Activated T-helper 9 cell treated with anti-CD3 and anti-CD28 coated beads, Interleukin-2, amount 50 U/mL, for 16 hours (primary cell): ENCODE measurements around the gene PTDSS2.
"Not testable (repeated sequence)": the region's sequence is repeated elsewhere in the genome, so short reads cannot be mapped to it uniquely, and the experiment has no call there.

Experiments
- DNase-seq: peaks from one replicate; pipeline ENCODE4 v3.0.0-alpha.2; 2020; ENCODE audit warnings: low read depth

Gene PTDSS2

GRCh38 chr11:431921-432320 lies 18.2 kb upstream of the PTDSS2 start:
- DNase-seq = no peak

DNA sequence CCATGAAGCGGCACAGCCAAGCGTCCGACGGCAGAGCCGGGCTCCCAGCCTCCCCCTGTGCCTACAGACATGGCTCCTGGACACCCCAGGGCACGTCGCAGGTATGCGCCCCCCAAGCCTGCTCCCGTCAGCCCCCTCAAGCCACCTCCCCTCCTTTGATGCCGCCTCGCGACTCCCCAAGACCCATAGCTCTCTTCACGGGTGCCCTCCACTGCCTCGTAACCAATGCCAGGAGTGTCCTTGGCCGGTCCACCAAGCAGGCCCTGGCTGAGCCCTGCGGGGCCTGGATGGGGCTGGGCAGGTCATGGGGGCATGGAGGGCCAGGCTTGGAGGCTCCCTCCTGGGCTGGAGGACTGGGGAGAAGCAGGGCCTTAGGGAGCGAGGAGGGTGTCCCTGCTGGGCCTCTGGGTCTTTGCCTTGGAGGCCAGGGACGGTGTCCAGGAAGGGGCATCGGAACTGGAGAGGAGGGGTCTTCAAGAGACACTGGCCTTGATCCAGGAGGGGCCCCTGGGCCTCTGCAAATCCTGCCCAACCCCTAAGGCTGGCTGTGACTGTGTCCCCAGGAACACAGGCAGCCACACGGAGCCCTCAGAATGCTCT lies 17.5 kb upstream of the PTDSS2 start:
- DNase-seq = no peak

GRCh38 chr11:433111-433510 lies 17.0 kb upstream of the PTDSS2 start:
- DNase-seq = no peak

DNA sequence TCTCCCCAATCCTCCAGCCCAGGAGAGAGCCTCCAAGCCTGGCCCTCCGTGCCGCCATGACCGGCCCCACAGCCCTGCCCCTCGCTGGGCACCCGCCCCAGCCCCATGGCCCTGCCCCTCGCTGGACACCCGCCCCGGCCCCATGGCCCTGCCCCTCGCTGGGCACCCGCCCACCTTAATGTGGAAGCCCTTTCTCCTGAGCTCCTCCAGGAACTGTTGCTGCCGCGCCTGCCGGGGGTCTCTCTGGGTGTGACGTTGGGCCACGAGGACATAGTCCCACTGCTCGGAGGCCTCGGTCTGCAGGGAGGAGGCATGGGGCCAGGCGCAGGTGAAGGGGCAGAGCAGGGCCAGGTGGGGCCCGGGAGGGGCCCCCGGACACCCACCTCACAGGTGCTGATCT lies 16.4 kb upstream of the PTDSS2 start:
- DNase-seq = no peak

DNA sequence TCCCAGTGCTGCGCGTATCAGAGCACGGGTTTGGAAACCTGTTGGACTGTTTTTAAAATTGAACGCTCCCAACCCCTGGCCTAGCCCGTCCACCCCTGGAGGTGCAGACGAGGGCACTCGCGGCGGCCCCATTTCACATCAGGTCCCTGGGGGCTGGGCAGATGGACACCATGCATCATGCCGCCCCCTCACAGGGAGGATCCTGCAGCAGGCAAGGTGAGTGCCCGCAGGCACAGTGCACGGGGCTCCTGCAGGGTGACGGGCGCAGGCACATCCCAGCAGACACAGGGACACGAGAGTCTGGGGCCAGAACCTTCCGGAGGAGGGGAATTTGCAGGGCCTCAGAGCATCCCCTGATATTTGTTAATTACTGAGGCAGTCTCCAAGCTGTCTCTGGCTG lies 15.6 kb upstream of the PTDSS2 start:
- no peak for DNase-seq

- not testable (repeated sequence) for DNase-seq
These were observed 14.9 kb upstream of the PTDSS2 start for GRCh38 chr11:434999-435740.

GRCh38 chr11:437228-437870 lies 12.7 kb upstream of the PTDSS2 start:
- no peak for DNase-seq

GRCh38 chr11:438101-438844 lies 11.8 kb upstream of the PTDSS2 start:
- no peak for DNase-seq

DNA sequence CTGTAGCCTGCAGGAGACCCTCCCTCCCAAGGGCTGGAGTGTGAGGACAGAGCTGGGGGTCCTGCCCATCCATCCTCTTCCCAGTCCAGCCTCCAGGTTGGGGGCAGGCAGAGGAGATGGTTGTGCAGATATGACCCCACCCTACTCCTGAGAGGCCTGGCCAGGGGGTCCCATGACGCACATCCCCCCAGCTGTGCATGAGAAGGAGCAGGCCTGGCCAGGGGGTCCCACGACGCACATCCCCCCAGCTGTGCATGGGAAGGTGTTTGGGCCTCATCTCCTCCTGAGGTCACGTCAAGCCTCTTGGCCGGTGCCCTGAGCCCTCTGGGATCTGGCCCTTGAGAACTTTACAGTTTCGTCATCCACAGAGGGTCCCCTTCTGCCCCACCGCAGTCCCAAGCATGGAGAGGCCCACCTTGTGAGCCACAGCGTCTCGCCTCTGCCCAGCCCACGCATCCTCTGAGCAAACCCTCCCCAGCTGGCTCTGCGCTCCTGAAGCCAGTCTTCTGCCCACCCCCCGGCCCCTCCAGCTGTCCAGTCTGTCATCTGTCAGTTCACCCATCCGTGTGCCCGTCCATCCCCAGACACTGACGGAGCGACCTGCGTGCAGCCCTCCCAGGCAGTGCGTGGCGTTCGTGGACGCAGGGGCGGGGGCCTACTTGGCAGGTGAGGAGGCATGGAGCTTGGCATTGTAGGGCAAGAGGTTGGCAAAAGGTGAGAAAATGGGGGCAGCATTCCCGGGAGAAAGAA lies 10.6 kb upstream of the PTDSS2 start:
- DNase-seq = no peak

GRCh38 chr11:440065-441042 lies 9.7 kb upstream of the PTDSS2 start:
- no peak for DNase-seq

- no peak for DNase-seq
These were observed 9.0 kb upstream of the PTDSS2 start for GRCh38 chr11:441043-441417.

- DNase-seq = peak; percentile 51
These were observed 8.4 kb upstream of the PTDSS2 start, which contains the start of gene ANO9 for GRCh38 chr11:441418-442274. Gene ANO9, minus strand, starts transcription at chr11:442011. Its CDS starts 85 bp downstream, at chr11:441926.

DNA sequence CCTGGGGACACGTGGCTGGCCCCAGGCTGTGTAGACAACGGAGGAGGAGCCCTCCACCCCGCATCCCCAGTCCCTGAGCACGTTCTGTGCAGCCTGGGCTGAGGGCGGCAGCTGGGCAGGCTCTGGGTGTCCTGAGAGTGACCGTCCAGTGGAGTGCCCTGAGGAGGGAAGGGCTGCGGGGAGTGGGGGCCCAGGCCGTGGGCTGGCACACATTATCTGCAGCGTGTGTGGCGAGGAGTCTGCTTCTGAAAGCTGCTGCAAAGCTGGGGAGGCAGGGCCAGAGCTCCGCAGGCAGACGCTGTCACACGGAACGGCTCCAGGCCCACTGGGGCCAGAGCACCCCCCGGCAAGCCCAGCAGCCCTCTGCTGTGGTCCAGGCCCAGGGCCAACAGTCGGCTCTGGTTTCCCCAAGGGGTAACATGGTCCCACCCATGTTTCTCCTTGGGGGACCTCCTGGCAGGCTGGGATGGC lies 7.4 kb upstream of the PTDSS2 start:
- no peak for DNase-seq

GRCh38 chr11:443542-444199 lies 6.4 kb upstream of the PTDSS2 start:
- DNase-seq = no peak

- no peak for DNase-seq
These were observed 5.5 kb upstream of the PTDSS2 start for GRCh38 chr11:444396-445144.

DNA sequence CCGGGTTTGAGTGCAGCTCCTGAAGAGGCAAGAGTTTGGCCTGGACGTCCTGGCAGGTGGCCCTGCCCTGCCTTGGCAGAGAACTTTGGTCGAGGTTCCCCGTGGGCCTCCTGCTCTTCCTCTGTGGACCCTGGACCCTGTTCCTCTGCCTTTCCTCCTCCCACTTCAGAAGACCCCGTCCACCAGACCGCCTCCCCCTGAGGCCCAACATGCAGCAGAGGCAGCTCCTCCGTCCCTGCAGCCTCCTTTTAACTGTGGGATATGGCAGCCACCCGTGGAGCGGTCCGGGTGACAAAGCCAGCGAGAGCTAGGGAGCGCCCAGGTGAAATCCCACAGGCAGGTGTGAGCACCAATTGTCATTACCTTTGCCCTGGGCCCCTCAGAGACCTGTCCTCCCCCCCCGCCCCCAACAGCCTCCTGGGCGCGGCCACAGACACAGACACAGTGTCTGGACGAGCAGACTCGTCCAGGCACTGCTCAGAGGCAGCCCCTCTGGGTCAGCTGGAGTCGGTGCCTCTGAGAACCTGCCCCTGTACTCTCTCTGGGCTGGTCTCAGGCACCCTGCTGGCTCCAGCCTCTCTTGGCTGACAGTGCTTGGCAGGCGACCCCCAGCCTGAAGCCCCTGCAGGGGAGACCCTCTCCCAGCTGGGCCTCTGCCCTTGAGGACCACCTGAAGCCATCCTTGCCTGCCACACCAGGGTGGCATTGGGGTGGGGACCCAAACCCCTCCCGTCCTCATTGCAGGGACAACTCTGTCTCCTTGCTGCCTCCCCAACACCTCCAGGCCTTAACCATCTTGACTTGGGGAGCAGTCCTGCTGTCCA lies 4.1 kb upstream of the PTDSS2 start:
- no peak for DNase-seq

- DNase-seq = no peak
These were observed 3.2 kb upstream of the PTDSS2 start for GRCh38 chr11:446891-447290.
